Stimulated activated CD4-positive, alpha-beta T cell treated with anti-CD3 and anti-CD28 coated beads, Interleukin-1b, Interleukin-23, amount 100 ng/mL, for 4 hours (primary cell): Measurements from ENCODE around the gene FAM13A.
A peak's percentile ranks its signal among the peaks of the same experiment; 100 is the strongest.

Experiments used
- DNase-seq, 2 donors: peaks; one replicate each; pipeline ENCODE4 v3.0.0-alpha.2; 2020; ENCODE audit warnings: low read depth in 2 of 2

Gene FAM13A

GRCh38 chr4:88747351-88747750 lies 309.6 kb downstream of the FAM13A start:
- no peak for DNase-seq

- no peak for DNase-seq
Observed at GRCh38 chr4:88746206-88746605, 310.8 kb downstream of the FAM13A start.

GRCh38 chr4:88745581-88746163 lies 311.3 kb downstream of the FAM13A start:
- no peak for DNase-seq

GRCh38 chr4:88745175-88745574 lies 311.8 kb downstream of the FAM13A start:
- no peak for DNase-seq

- DNase-seq: no peak
Observed at GRCh38 chr4:88744609-88745008, 312.4 kb downstream of the FAM13A start.

GRCh38 chr4:88743696-88744095 lies 313.3 kb downstream of the FAM13A start:
- no peak for DNase-seq

GRCh38 chr4:88742561-88742960 lies 314.4 kb downstream of the FAM13A start:
- no peak for DNase-seq

GRCh38 chr4:88738180-88738579 lies 318.8 kb downstream of the FAM13A start:
- DNase-seq: no peak

- DNase-seq: peak in 1 of 2 donors; percentile 2
Observed at GRCh38 chr4:88737307-88737941, 319.6 kb downstream of the FAM13A start.

GRCh38 chr4:88736264-88736663 lies 320.7 kb downstream of the FAM13A start:
- DNase-seq: no peak

GRCh38 chr4:88735564-88735963 lies 321.4 kb downstream of the FAM13A start:
- no peak for DNase-seq

GRCh38 chr4:88734403-88734949 lies 322.5 kb downstream of the FAM13A start:
- no peak for DNase-seq

GRCh38 chr4:88732714-88733368 lies 324.1 kb downstream of the FAM13A start:
- no peak for DNase-seq

GRCh38 chr4:88731381-88731780 lies 325.6 kb downstream of the FAM13A start:
- no peak for DNase-seq

GRCh38 chr4:88730811-88731210 lies 326.2 kb downstream of the FAM13A start:
- DNase-seq: no peak

GRCh38 chr4:88729146-88729760 lies 327.7 kb downstream of the FAM13A start:
- DNase-seq: no peak

- no peak for DNase-seq
Observed at GRCh38 chr4:88728146-88728545, 328.8 kb downstream of the FAM13A start.

- DNase-seq: no peak
Observed at GRCh38 chr4:88725986-88726385, 331.0 kb downstream of the FAM13A start.

GRCh38 chr4:88725143-88725542 lies 331.8 kb downstream of the FAM13A start:
- no peak for DNase-seq

GRCh38 chr4:88724406-88724805 lies 332.6 kb downstream of the FAM13A start:
- DNase-seq: no peak

- DNase-seq: no peak
Observed at GRCh38 chr4:88722828-88723227, 334.2 kb downstream of the FAM13A start.

- DNase-seq: no peak
Observed at GRCh38 chr4:88722276-88722780, 334.7 kb downstream of the FAM13A start.
